GM19328 (cell line): ENCODE results near the gene GNB1L.
"Not testable (repeated sequence)": the region's sequence is repeated elsewhere in the genome, so short reads cannot be mapped to it uniquely, and the experiment has no call there.

Experiments
- ATAC-seq: cut with Tn5 transposase; IDR thresholded peaks from one replicate; pipeline ENCODE4 v1.9.1; 2021; ENCODE audit warnings: mild to moderate bottlenecking, moderate library complexity; ENCODE audit not compliant: unreplicated experiment

The GNB1L gene

GRCh38 chr22:19846620-19847344, 7.9 kb downstream of the GNB1L start:
- no peak for ATAC-seq

- ATAC-seq, result no peak
Observed at GRCh38 chr22:19845054-19845722, 9.5 kb downstream of the GNB1L start.

- no peak for ATAC-seq
Observed at GRCh38 chr22:19844377-19845053, 10.2 kb downstream of the GNB1L start.

- no peak for ATAC-seq
Observed at GRCh38 chr22:19843857-19844376, 10.8 kb downstream of the GNB1L start.

- ATAC-seq, result no peak
Observed at GRCh38 chr22:19843107-19843856, 11.4 kb downstream of the GNB1L start.

- ATAC-seq, result no peak
Observed at GRCh38 chr22:19842393-19843106, 12.1 kb downstream of the GNB1L start.

- ATAC-seq, result no peak
Observed at GRCh38 chr22:19841641-19842392, 12.9 kb downstream of the GNB1L start.

- no peak for ATAC-seq
Observed at GRCh38 chr22:19840955-19841640, 13.6 kb downstream of the GNB1L start.

- ATAC-seq, result no peak
Observed at GRCh38 chr22:19840059-19840458, 14.6 kb downstream of the GNB1L start.

- ATAC-seq, result no peak
Observed at GRCh38 chr22:19837915-19838314, 16.8 kb downstream of the GNB1L start.

- ATAC-seq, result no peak
Observed at GRCh38 chr22:19836512-19836911, 18.2 kb downstream of the GNB1L start.

GRCh38 chr22:19834599-19834998, 20.1 kb downstream of the GNB1L start:
- no peak for ATAC-seq

GRCh38 chr22:19833327-19833726, 21.3 kb downstream of the GNB1L start:
- ATAC-seq, result not testable (repeated sequence)

GRCh38 chr22:19832476-19833108, 22.1 kb downstream of the GNB1L start:
- ATAC-seq, result no peak

GRCh38 chr22:19831979-19832378, 22.7 kb downstream of the GNB1L start:
- not testable (repeated sequence) for ATAC-seq

- no peak for ATAC-seq
Observed at GRCh38 chr22:19831016-19831415, 23.7 kb downstream of the GNB1L start.

GRCh38 chr22:19828035-19828401, 26.7 kb downstream of the GNB1L start:
- ATAC-seq, result no peak

GRCh38 chr22:19827341-19828034, 27.2 kb downstream of the GNB1L start:
- no peak for ATAC-seq
